Endothelial cell of umbilical vein (primary cell): ENCODE measurements around the gene GAA. TPM values are rescaled to one million over a fixed set of nuclear protein-coding genes. Genes with fewer than 3 reads are reported as not detected.

Source experiments
- BruUV-seq: library from RNA; stranded (reverse); fragments of 400-500 nt; replicated peaks from 2 replicates; lab custom pipeline; 2021; lab: Mats Ljungman, UMichigan
- CTCF ChIA-PET: fragments of 300-600, 350-600 bp; sonication (Branson Sonifier 250); formaldehyde crosslinking; loops from one replicate; lab custom pipeline; 2021; ENCODE audit warnings: antibody characterized with exemption, inconsistent platforms; lab: Charles Lee
- POLR2A ChIA-PET: fragments of 300-600, 350-600 bp; sonication (Branson Sonifier 250); formaldehyde crosslinking; loops from one replicate; lab custom pipeline; 2021; ENCODE audit warnings: antibody characterized with exemption, inconsistent platforms; lab: Charles Lee
- DNase-seq: peaks from one replicate; pipeline ENCODE4 v3.0.0-alpha.2; 2011; ENCODE audit warnings: low read depth, low spot score
- FAIRE-seq: peaks from 2 replicates; lab custom pipeline; 2011; peaks lifted over from hg19 to GRCh38; lab: Jason Lieb, UNC
- H2AFZ ChIP-seq: 2 replicates; pipeline ENCODE4 v1.6.0; 2012; ENCODE audit warnings: low read depth, low read length, control low read depth, inconsistent platforms
- H3K27ac ChIP-seq: 2 replicates; pipeline ENCODE4 v1.5.1; 2011; ENCODE audit warnings: low read depth, mild to moderate bottlenecking, control low read depth, low read length, moderate library complexity; ENCODE audit not compliant: insufficient read depth
- H3K27me3 ChIP-seq, 2 experiments: 2 replicates each; pipeline versions ENCODE4 v1.6.0 to v1.6.1; 2011; ENCODE audit warnings: low read length in 2 of 2, mixed read lengths in 1 of 2; ENCODE audit not compliant: control insufficient read depth in 2 of 2, insufficient read depth in 2 of 2
- H3K36me3 ChIP-seq, 2 experiments: 2 replicates in 1 of 2; 3 replicates in 1 of 2; pipeline ENCODE4 v1.5.1; 2011; ENCODE audit warnings: low read length in 2 of 2, mild to moderate bottlenecking in 1 of 2, moderate library complexity in 1 of 2; ENCODE audit not compliant: control insufficient read depth in 2 of 2, insufficient read depth in 2 of 2; ENCODE audit errors: extremely low read depth in 1 of 2
- H3K4me1 ChIP-seq: 3 replicates; pipeline ENCODE4 v1.5.1; 2011; ENCODE audit warnings: mild to moderate bottlenecking, low read length; ENCODE audit not compliant: control insufficient read depth, insufficient read depth; ENCODE audit errors: extremely low read depth
- H3K4me2 ChIP-seq: 2 replicates; pipeline ENCODE4 v1.6.1; 2011; ENCODE audit warnings: low read length, control low read depth, mixed read lengths; ENCODE audit not compliant: insufficient read depth
- H3K4me3 ChIP-seq, 3 experiments: fragments of 200-600 bp in 1 of 3; sonication (generic), shearing (Covaris generic) in 1 of 3; replicated peaks in 1 of 3; 2 replicates each; pipeline ENCODE4 v1.5.1; 2011 to 2016; ENCODE audit warnings: control low read depth in 3 of 3, low read length in 3 of 3, mild to moderate bottlenecking in 2 of 3, inconsistent platforms in 1 of 3, low read depth in 1 of 3, moderate library complexity in 1 of 3; ENCODE audit not compliant: insufficient read depth in 1 of 3
- H3K79me2 ChIP-seq: 2 replicates; pipeline ENCODE4 v1.6.0; 2012; ENCODE audit warnings: low read length, inconsistent platforms; ENCODE audit not compliant: control insufficient read depth, insufficient read depth
- H3K9ac ChIP-seq: replicated peaks from 2 replicates; pipeline ENCODE3; 2011; ENCODE audit warnings: low read length, control low read depth; ENCODE audit not compliant: insufficient read depth; ENCODE audit errors: extremely low read depth
- H3K9me1 ChIP-seq: replicated peaks from 3 replicates; pipeline ENCODE4 v1.6.0; 2011; ENCODE audit warnings: mild to moderate bottlenecking, low read length; ENCODE audit not compliant: control insufficient read depth, insufficient read depth; ENCODE audit errors: extremely low read depth
- H3K9me3 ChIP-seq: replicated peaks from 2 replicates; pipeline ENCODE4 v1.5.1; 2012; ENCODE audit warnings: low read length, inconsistent platforms; ENCODE audit not compliant: control insufficient read depth, insufficient read depth
- H4K20me1 ChIP-seq: replicated peaks from 2 replicates; pipeline ENCODE3; 2011; ENCODE audit warnings: mild to moderate bottlenecking, low read length; ENCODE audit not compliant: control insufficient read depth, insufficient read depth; ENCODE audit errors: extremely low read depth
- EZH2 ChIP-seq: IDR thresholded peaks from 2 replicates; pipeline ENCODE4 v1.6.1; 2012; ENCODE audit warnings: borderline replicate concordance, low read depth, mild to moderate bottlenecking, moderate library complexity, low read length, inconsistent platforms; ENCODE audit not compliant: severe bottlenecking
- FOS ChIP-seq: IDR thresholded peaks from 2 replicates; pipeline ENCODE4 v1.6.1; 2011; ENCODE audit warnings: mild to moderate bottlenecking, low read length, moderate library complexity, borderline replicate concordance; ENCODE audit not compliant: insufficient read depth
- GATA2 ChIP-seq: IDR thresholded peaks from 2 replicates; pipeline ENCODE4 v1.7.0; 2011; ENCODE audit warnings: low read depth, mild to moderate bottlenecking, moderate library complexity, mixed read lengths, low read length; ENCODE audit not compliant: insufficient read length, insufficient read depth
- JUN ChIP-seq: IDR thresholded peaks from 2 replicates; pipeline ENCODE4 v1.6.1; 2011; ENCODE audit warnings: borderline replicate concordance, low read depth; ENCODE audit not compliant: insufficient read length, insufficient read depth
- MYC ChIP-seq: IDR thresholded peaks from one replicate; pipeline ENCODE4 v1.6.1; 2011; ENCODE audit warnings: mild to moderate bottlenecking, low read depth, low read length
- POLR2A ChIP-seq: IDR thresholded peaks from 2 replicates; pipeline ENCODE4 v1.6.1; 2012; ENCODE audit warnings: low read depth, mild to moderate bottlenecking, control low read depth, low read length
- POLR2AphosphoS5 ChIP-seq: IDR thresholded peaks from 2 replicates; pipeline ENCODE4 v1.6.1; 2012; ENCODE audit warnings: low read depth, mild to moderate bottlenecking, control low read depth, low read length, moderate library complexity; ENCODE audit not compliant: insufficient read depth
- dilution Hi-C: fragments of 300-500 bp; cut with MboI; formaldehyde crosslinking; loops from one replicate; pipeline ENCODE4 v1.15.0; 2019; ENCODE audit warnings: low sequenced_read_pairs; ENCODE audit not compliant: extremely low pct_ligation_motif_present
- intact Hi-C: fragments of 100-400 bp; cut with micrococcal nuclease; formaldehyde crosslinking; loops from one replicate; pipeline ENCODE4 v1.10.0; 2022
- polyA plus RNA-seq, 4 experiments: library from polyadenylated mRNA; depleted of rRNA in 3 of 4; stranded (reverse) in 3 of 4; unstranded in 1 of 4; fragments of >200 nt; gene quantifications; 2 replicates each; pipeline versions ENCODE4 v1.2.1 to v1.2.3, GENCODE V29; 2011 to 2012; ENCODE audit warnings: missing spikeins in 1 of 4
- total RNA-seq: library from RNA; stranded (reverse); gene quantifications from 2 replicates; pipeline ENCODE4 v1.2.3, GENCODE V29; 2021
- TF ChIP-seq, protein P1 (sequence below), 2 donors: IDR thresholded peaks; 1 replicate in 1 of 2; 2 replicates in 1 of 2; pipeline ENCODE4 v1.5.1; 2011; ENCODE audit warnings: low read length in 2 of 2, mild to moderate bottlenecking in 2 of 2, moderate library complexity in 2 of 2, control low read depth in 1 of 2, inconsistent platforms in 1 of 2, low read depth in 1 of 2; ENCODE audit not compliant: insufficient read depth in 1 of 2; ENCODE audit errors: extremely low read depth in 1 of 2
- TF ChIP-seq, protein P2 (sequence below): IDR thresholded peaks from 2 replicates; pipeline ENCODE4 v1.6.1; 2011; ENCODE audit not compliant: insufficient read depth, insufficient read length

Gene GAA
- total and polyA plus RNA-seq, 2 donors (not counting 3 experiments of a cell fraction or from before 2014, with no cell fraction given) = 26.3 to 49.7 TPM

DNA sequence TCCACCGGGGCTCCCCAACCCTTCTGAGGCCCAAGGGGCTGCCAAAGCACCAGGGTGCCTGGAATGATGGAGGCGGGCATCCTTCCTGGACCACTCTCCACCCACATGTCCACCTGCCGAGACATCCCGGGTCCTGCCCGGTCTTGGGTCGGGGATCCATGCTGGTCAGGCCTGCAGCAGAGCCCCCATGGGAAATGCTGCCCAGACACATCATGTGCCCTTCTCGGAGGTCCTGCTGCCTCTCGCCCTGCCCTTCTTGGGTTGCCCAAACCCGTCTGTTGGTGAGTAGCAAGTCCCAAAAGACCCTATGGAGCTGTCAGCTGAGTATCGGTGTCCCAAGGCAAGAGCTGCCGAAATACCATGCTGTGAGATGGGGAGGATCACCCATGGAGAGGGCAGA lies 14.8 kb upstream of the GAA start:
- Histone ChIP-seq H3K9me3 (no peaks in the 10 kb centered on the region), H3K4me3 (no peak overlapping the region), H3K79me2 (no peaks in the 10 kb centered on the region), H3K36me3 (no peaks in the 10 kb centered on the region), H3K9me1 (no peaks in the 10 kb centered on the region), H3K4me1 (no peaks in the 10 kb centered on the region), H2AFZ (no peak overlapping the region), H3K4me2 (no peak overlapping the region), H4K20me1 (no peaks in the 10 kb centered on the region), H3K27me3 (no peaks in the 10 kb centered on the region), H3K27ac (no peak overlapping the region), H3K9ac (no peak overlapping the region)
- ChIA-PET CTCF (interaction anchor here (1.0 to 1.5 kb wide), 4 partner anchors 15 to 78 kb away, joined by 3 to 10 read pairs (median 6); partner anchors contain the start of gene GAA), POLR2A (no interaction called here)
- DNase-seq (no peak), FAIRE-seq (no peak)
- dilution Hi-C loops = no loop called here
- no TSS peak for BruUV-seq
- intact Hi-C loops = no loop called here
- TF ChIP-seq GATA2 (no peak), FOS (no peak), POLR2A (no peak)

DNA sequence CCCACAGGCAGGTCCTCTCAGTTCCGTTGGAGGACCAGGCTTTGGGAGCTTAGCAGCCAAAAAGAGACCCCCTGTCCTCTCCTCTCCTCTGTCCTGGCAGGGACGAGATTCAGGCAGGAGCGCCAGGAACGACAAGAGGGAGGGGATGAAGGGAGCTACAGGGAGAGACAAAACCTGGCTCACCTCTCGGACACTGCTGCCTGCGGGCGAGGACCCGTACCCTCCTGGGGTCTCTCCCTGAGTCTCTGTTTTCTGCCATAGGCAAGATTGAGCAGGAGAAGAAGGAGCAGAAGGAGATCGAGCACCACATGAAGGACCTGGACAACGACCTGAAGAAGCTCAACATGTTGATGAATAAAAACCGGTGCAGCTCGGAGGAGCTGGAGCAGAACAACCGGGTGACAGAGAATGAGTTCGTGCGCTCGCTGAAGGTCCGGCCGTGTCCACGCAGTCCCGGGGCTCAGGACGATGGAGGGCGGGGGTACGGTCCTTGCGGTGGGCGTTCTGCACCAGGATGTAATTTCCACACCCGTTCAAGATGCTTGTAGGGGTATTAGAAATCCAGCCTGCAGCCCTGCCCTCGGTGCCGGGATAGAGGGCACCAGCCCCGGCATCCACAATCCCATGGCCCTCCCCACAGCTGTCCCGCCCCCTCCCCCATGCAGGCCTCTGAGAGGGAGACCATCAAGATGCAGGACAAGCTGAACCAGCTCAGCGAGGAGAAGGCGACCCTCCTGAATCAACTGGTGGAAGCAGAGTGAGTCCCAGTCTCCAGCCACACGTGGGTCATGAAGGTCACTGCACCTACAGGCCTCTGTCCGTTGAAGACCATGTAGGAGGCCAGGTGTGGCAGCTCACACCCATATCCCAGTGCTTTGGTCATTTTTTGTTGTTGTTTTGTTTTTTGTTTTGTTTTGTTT lies 13.8 kb upstream of the GAA start:
- H3K79me2 ChIP-seq = no peaks in the 10 kb centered on the region
- POLR2A ChIA-PET = no interaction called here
- H3K4me3 ChIP-seq = no peak overlapping the region
- DNase-seq (no peak), FAIRE-seq (no peak)
- BruUV-seq = no TSS peak
- H2AFZ ChIP-seq = no peak overlapping the region
- no peaks in the 10 kb centered on the region for H3K36me3 ChIP-seq
- H3K4me1 ChIP-seq = no peaks in the 10 kb centered on the region
- TF ChIP-seq, protein P1, sequence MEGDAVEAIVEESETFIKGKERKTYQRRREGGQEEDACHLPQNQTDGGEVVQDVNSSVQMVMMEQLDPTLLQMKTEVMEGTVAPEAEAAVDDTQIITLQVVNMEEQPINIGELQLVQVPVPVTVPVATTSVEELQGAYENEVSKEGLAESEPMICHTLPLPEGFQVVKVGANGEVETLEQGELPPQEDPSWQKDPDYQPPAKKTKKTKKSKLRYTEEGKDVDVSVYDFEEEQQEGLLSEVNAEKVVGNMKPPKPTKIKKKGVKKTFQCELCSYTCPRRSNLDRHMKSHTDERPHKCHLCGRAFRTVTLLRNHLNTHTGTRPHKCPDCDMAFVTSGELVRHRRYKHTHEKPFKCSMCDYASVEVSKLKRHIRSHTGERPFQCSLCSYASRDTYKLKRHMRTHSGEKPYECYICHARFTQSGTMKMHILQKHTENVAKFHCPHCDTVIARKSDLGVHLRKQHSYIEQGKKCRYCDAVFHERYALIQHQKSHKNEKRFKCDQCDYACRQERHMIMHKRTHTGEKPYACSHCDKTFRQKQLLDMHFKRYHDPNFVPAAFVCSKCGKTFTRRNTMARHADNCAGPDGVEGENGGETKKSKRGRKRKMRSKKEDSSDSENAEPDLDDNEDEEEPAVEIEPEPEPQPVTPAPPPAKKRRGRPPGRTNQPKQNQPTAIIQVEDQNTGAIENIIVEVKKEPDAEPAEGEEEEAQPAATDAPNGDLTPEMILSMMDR (IDR thresholded peaks at IDR 0.05; ENCODE audit: extremely low read depth in 1 of 2, insufficient read depth in 1 of 2, low read depth in 1 of 2, low read length in 2 of 2) = no peak
- TF ChIP-seq JUN (no peak), FOS (no peak), POLR2AphosphoS5 (no peak), POLR2A (no peak), MYC (no peak), GATA2 (no peak), EZH2 (no peak)
- TF ChIP-seq, protein P2, sequence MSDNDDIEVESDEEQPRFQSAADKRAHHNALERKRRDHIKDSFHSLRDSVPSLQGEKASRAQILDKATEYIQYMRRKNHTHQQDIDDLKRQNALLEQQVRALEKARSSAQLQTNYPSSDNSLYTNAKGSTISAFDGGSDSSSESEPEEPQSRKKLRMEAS = no peak
- CTCF ChIA-PET = interaction anchor here (1.0 to 1.5 kb wide), 3 partner anchors 14 to 79 kb away, joined by 3 to 10 read pairs (median 5); partner anchors contain the start of gene GAA
- H3K9me3 ChIP-seq = no peaks in the 10 kb centered on the region
- intact Hi-C loops (no loop called here), dilution Hi-C loops (no loop called here)
- no peak overlapping the region for H3K4me2 ChIP-seq
- no peaks in the 10 kb centered on the region for H3K9me1 ChIP-seq
- no peak overlapping the region for H3K27ac ChIP-seq
- H3K9ac ChIP-seq = no peak overlapping the region
- no peaks in the 10 kb centered on the region for H4K20me1 ChIP-seq
- no peaks in the 10 kb centered on the region for H3K27me3 ChIP-seq
